Endothelial cell of umbilical vein (primary cell): ENCODE measurements around the gene TUBGCP3. TPM values are rescaled to one million over a fixed set of nuclear protein-coding genes. Genes with fewer than 3 reads are reported as not detected.

ENCODE experiments used
- BruUV-seq: library from RNA; stranded (reverse); fragments of 400-500 nt; replicated peaks from 2 replicates; lab custom pipeline; 2021; lab: Mats Ljungman, UMichigan
- CTCF ChIA-PET: fragments of 300-600, 350-600 bp; sonication (Branson Sonifier 250); formaldehyde crosslinking; loops from one replicate; lab custom pipeline; 2021; ENCODE audit warnings: antibody characterized with exemption, inconsistent platforms; lab: Charles Lee
- POLR2A ChIA-PET: fragments of 300-600, 350-600 bp; sonication (Branson Sonifier 250); formaldehyde crosslinking; loops from one replicate; lab custom pipeline; 2021; ENCODE audit warnings: antibody characterized with exemption, inconsistent platforms; lab: Charles Lee
- DNase-seq: peaks from one replicate; pipeline ENCODE4 v3.0.0-alpha.2; 2011; ENCODE audit warnings: low read depth, low spot score
- FAIRE-seq: peaks from 2 replicates; lab custom pipeline; 2011; peaks lifted over from hg19 to GRCh38; lab: Jason Lieb, UNC
- H2AFZ ChIP-seq: 2 replicates; pipeline ENCODE4 v1.6.0; 2012; ENCODE audit warnings: low read depth, low read length, control low read depth, inconsistent platforms
- H3K27ac ChIP-seq: 2 replicates; pipeline ENCODE4 v1.5.1; 2011; ENCODE audit warnings: low read depth, mild to moderate bottlenecking, control low read depth, low read length, moderate library complexity; ENCODE audit not compliant: insufficient read depth
- H3K27me3 ChIP-seq, 2 experiments: 2 replicates each; pipeline versions ENCODE4 v1.6.0 to v1.6.1; 2011; ENCODE audit warnings: low read length in 2 of 2, mixed read lengths in 1 of 2; ENCODE audit not compliant: control insufficient read depth in 2 of 2, insufficient read depth in 2 of 2
- H3K36me3 ChIP-seq, 2 experiments: 2 replicates in 1 of 2; 3 replicates in 1 of 2; pipeline ENCODE4 v1.5.1; 2011; ENCODE audit warnings: low read length in 2 of 2, mild to moderate bottlenecking in 1 of 2, moderate library complexity in 1 of 2; ENCODE audit not compliant: control insufficient read depth in 2 of 2, insufficient read depth in 2 of 2; ENCODE audit errors: extremely low read depth in 1 of 2
- H3K4me1 ChIP-seq: 3 replicates; pipeline ENCODE4 v1.5.1; 2011; ENCODE audit warnings: mild to moderate bottlenecking, low read length; ENCODE audit not compliant: control insufficient read depth, insufficient read depth; ENCODE audit errors: extremely low read depth
- H3K4me2 ChIP-seq: 2 replicates; pipeline ENCODE4 v1.6.1; 2011; ENCODE audit warnings: low read length, control low read depth, mixed read lengths; ENCODE audit not compliant: insufficient read depth
- H3K4me3 ChIP-seq, 3 experiments: fragments of 200-600 bp in 1 of 3; sonication (generic), shearing (Covaris generic) in 1 of 3; replicated peaks in 1 of 3; 2 replicates each; pipeline ENCODE4 v1.5.1; 2011 to 2016; ENCODE audit warnings: control low read depth in 3 of 3, low read length in 3 of 3, mild to moderate bottlenecking in 2 of 3, inconsistent platforms in 1 of 3, low read depth in 1 of 3, moderate library complexity in 1 of 3; ENCODE audit not compliant: insufficient read depth in 1 of 3
- H3K79me2 ChIP-seq: 2 replicates; pipeline ENCODE4 v1.6.0; 2012; ENCODE audit warnings: low read length, inconsistent platforms; ENCODE audit not compliant: control insufficient read depth, insufficient read depth
- H3K9ac ChIP-seq: replicated peaks from 2 replicates; pipeline ENCODE3; 2011; ENCODE audit warnings: low read length, control low read depth; ENCODE audit not compliant: insufficient read depth; ENCODE audit errors: extremely low read depth
- H3K9me1 ChIP-seq: replicated peaks from 3 replicates; pipeline ENCODE4 v1.6.0; 2011; ENCODE audit warnings: mild to moderate bottlenecking, low read length; ENCODE audit not compliant: control insufficient read depth, insufficient read depth; ENCODE audit errors: extremely low read depth
- H3K9me3 ChIP-seq: replicated peaks from 2 replicates; pipeline ENCODE4 v1.5.1; 2012; ENCODE audit warnings: low read length, inconsistent platforms; ENCODE audit not compliant: control insufficient read depth, insufficient read depth
- H4K20me1 ChIP-seq: replicated peaks from 2 replicates; pipeline ENCODE3; 2011; ENCODE audit warnings: mild to moderate bottlenecking, low read length; ENCODE audit not compliant: control insufficient read depth, insufficient read depth; ENCODE audit errors: extremely low read depth
- EZH2 ChIP-seq: IDR thresholded peaks from 2 replicates; pipeline ENCODE4 v1.6.1; 2012; ENCODE audit warnings: borderline replicate concordance, low read depth, mild to moderate bottlenecking, moderate library complexity, low read length, inconsistent platforms; ENCODE audit not compliant: severe bottlenecking
- FOS ChIP-seq: IDR thresholded peaks from 2 replicates; pipeline ENCODE4 v1.6.1; 2011; ENCODE audit warnings: mild to moderate bottlenecking, low read length, moderate library complexity, borderline replicate concordance; ENCODE audit not compliant: insufficient read depth
- GATA2 ChIP-seq: IDR thresholded peaks from 2 replicates; pipeline ENCODE4 v1.7.0; 2011; ENCODE audit warnings: low read depth, mild to moderate bottlenecking, moderate library complexity, mixed read lengths, low read length; ENCODE audit not compliant: insufficient read length, insufficient read depth
- JUN ChIP-seq: IDR thresholded peaks from 2 replicates; pipeline ENCODE4 v1.6.1; 2011; ENCODE audit warnings: borderline replicate concordance, low read depth; ENCODE audit not compliant: insufficient read length, insufficient read depth
- MYC ChIP-seq: IDR thresholded peaks from one replicate; pipeline ENCODE4 v1.6.1; 2011; ENCODE audit warnings: mild to moderate bottlenecking, low read depth, low read length
- POLR2A ChIP-seq: IDR thresholded peaks from 2 replicates; pipeline ENCODE4 v1.6.1; 2012; ENCODE audit warnings: low read depth, mild to moderate bottlenecking, control low read depth, low read length
- POLR2AphosphoS5 ChIP-seq: IDR thresholded peaks from 2 replicates; pipeline ENCODE4 v1.6.1; 2012; ENCODE audit warnings: low read depth, mild to moderate bottlenecking, control low read depth, low read length, moderate library complexity; ENCODE audit not compliant: insufficient read depth
- dilution Hi-C: fragments of 300-500 bp; cut with MboI; formaldehyde crosslinking; loops from one replicate; pipeline ENCODE4 v1.15.0; 2019; ENCODE audit warnings: low sequenced_read_pairs; ENCODE audit not compliant: extremely low pct_ligation_motif_present
- intact Hi-C: fragments of 100-400 bp; cut with micrococcal nuclease; formaldehyde crosslinking; loops from one replicate; pipeline ENCODE4 v1.10.0; 2022
- polyA plus RNA-seq, 4 experiments: library from polyadenylated mRNA; depleted of rRNA in 3 of 4; stranded (reverse) in 3 of 4; unstranded in 1 of 4; fragments of >200 nt; gene quantifications; 2 replicates each; pipeline versions ENCODE4 v1.2.1 to v1.2.3, GENCODE V29; 2011 to 2012; ENCODE audit warnings: missing spikeins in 1 of 4
- total RNA-seq: library from RNA; stranded (reverse); gene quantifications from 2 replicates; pipeline ENCODE4 v1.2.3, GENCODE V29; 2021
- TF ChIP-seq, protein P1 (sequence below): IDR thresholded peaks from 2 replicates; pipeline ENCODE4 v1.6.1; 2011; ENCODE audit not compliant: insufficient read depth, insufficient read length
- TF ChIP-seq, protein P2 (sequence below), 2 donors: IDR thresholded peaks; 1 replicate in 1 of 2; 2 replicates in 1 of 2; pipeline ENCODE4 v1.5.1; 2011; ENCODE audit warnings: low read length in 2 of 2, mild to moderate bottlenecking in 2 of 2, moderate library complexity in 2 of 2, control low read depth in 1 of 2, inconsistent platforms in 1 of 2, low read depth in 1 of 2; ENCODE audit not compliant: insufficient read depth in 1 of 2; ENCODE audit errors: extremely low read depth in 1 of 2

The TUBGCP3 gene
- total and polyA plus RNA-seq, 2 donors (not counting 3 experiments of a cell fraction or from before 2014, with no cell fraction given) = 36.4 to 47.7 TPM

DNA sequence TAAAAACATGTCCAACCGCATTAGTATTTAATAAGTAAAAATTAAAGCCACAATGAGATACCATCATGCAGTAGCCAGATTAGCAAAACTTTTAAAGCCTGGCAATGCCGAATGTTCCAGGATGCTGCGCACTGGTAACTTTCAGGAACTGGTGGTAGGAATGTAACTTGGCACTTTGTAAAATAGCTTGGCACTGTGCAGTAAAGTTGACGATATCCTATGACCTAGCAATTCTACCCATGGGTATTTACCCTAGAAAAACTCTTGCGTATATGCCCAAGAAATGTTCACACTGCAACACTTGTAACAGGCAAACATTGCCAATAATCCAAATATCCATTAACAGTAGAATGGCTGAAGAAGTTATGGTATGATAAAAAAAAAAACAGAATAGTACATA is 114.1 kb downstream of the TUBGCP3 start:
- no peaks in the 10 kb centered on the region for H3K4me1 ChIP-seq
- intact Hi-C loops = no loop called here
- no peaks in the 10 kb centered on the region for H3K9me1 ChIP-seq
- dilution Hi-C loops = no loop called here
- H3K4me3 ChIP-seq = no peak overlapping the region
- no peak for DNase-seq
- H2AFZ ChIP-seq = no peak overlapping the region
- H3K27me3 ChIP-seq = no peaks in the 10 kb centered on the region
- no peaks in the 10 kb centered on the region for H4K20me1 ChIP-seq
- H3K79me2 ChIP-seq = no peaks in the 10 kb centered on the region
- BruUV-seq = no TSS peak
- H3K4me2 ChIP-seq = no peak overlapping the region
- ChIA-PET CTCF (no interaction called here), POLR2A (no interaction called here)
- H3K9ac ChIP-seq = no peak overlapping the region
- FAIRE-seq = no peak
- TF ChIP-seq, protein P1, sequence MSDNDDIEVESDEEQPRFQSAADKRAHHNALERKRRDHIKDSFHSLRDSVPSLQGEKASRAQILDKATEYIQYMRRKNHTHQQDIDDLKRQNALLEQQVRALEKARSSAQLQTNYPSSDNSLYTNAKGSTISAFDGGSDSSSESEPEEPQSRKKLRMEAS = no peak
- no peak for TF ChIP-seq GATA2
- TF ChIP-seq EZH2 = no peak
- TF ChIP-seq FOS = no peak
- TF ChIP-seq, protein P2, sequence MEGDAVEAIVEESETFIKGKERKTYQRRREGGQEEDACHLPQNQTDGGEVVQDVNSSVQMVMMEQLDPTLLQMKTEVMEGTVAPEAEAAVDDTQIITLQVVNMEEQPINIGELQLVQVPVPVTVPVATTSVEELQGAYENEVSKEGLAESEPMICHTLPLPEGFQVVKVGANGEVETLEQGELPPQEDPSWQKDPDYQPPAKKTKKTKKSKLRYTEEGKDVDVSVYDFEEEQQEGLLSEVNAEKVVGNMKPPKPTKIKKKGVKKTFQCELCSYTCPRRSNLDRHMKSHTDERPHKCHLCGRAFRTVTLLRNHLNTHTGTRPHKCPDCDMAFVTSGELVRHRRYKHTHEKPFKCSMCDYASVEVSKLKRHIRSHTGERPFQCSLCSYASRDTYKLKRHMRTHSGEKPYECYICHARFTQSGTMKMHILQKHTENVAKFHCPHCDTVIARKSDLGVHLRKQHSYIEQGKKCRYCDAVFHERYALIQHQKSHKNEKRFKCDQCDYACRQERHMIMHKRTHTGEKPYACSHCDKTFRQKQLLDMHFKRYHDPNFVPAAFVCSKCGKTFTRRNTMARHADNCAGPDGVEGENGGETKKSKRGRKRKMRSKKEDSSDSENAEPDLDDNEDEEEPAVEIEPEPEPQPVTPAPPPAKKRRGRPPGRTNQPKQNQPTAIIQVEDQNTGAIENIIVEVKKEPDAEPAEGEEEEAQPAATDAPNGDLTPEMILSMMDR (IDR thresholded peaks at IDR 0.05; ENCODE audit: extremely low read depth in 1 of 2, insufficient read depth in 1 of 2, low read depth in 1 of 2, low read length in 2 of 2) = no peak
- no peak for TF ChIP-seq JUN
- no peak for TF ChIP-seq MYC
- TF ChIP-seq POLR2A = no peak
- TF ChIP-seq POLR2AphosphoS5 = no peak
- no peaks in the 10 kb centered on the region for H3K9me3 ChIP-seq
- no peak overlapping the region for H3K27ac ChIP-seq
- H3K36me3 ChIP-seq = no peaks in the 10 kb centered on the region
